ENCODE results near the gene LYSMD4.

LYSMD4 gene

GRCh38 chr15:99718421-99718820 lies 14.8 kb downstream of the LYSMD4 start:
- no peak for DNase-seq (ENCODE audit: low read depth)
- in situ Hi-C loops (cut with HindIII; ENCODE audit: low sequenced_read_pairs) = loop anchor here (25.0 kb wide), 1 partner anchor 431 kb away; no protein-coding TSS in a partner anchor
- no peak overlapping the region for H3K4me3 ChIP-seq (ENCODE audit: low read depth, low read length)
- TF ChIP-seq CTCF (IDR thresholded peaks at IDR 0.05; ENCODE audit: low read depth, low read length, missing control alignments) = no peak

GRCh38 chr15:99717161-99718009 lies 15.9 kb downstream of the LYSMD4 start:
- in situ Hi-C loops (cut with HindIII; ENCODE audit: low sequenced_read_pairs) = loop anchor here (25.0 kb wide), 1 partner anchor 430 kb away; no protein-coding TSS in a partner anchor
- no peak overlapping the region for H3K4me3 ChIP-seq (ENCODE audit: low read depth, low read length)
- TF ChIP-seq CTCF (IDR thresholded peaks at IDR 0.05; ENCODE audit: low read depth, low read length, missing control alignments) = no peak
- DNase-seq (ENCODE audit: low read depth) = no peak

GRCh38 chr15:99716540-99717095 lies 16.6 kb downstream of the LYSMD4 start:
- in situ Hi-C loops (cut with HindIII; ENCODE audit: low sequenced_read_pairs) = loop anchor here (25.0 kb wide), 1 partner anchor 429 kb away; no protein-coding TSS in a partner anchor
- TF ChIP-seq CTCF (IDR thresholded peaks at IDR 0.05; ENCODE audit: low read depth, low read length, missing control alignments) = no peak
- H3K4me3 ChIP-seq (ENCODE audit: low read depth, low read length) = no peak overlapping the region
- no peak for DNase-seq (ENCODE audit: low read depth)

- in situ Hi-C loops (cut with HindIII; ENCODE audit: low sequenced_read_pairs) = loop anchor here (25.0 kb wide), 1 partner anchor 425 kb away; no protein-coding TSS in a partner anchor
- TF ChIP-seq CTCF (IDR thresholded peaks at IDR 0.05; ENCODE audit: low read depth, low read length, missing control alignments) = no peak
- H3K4me3 ChIP-seq (ENCODE audit: low read depth, low read length) = no peak overlapping the region
- DNase-seq (ENCODE audit: low read depth) = no peak
These were observed 20.8 kb downstream of the LYSMD4 start for GRCh38 chr15:99712415-99712814.

- DNase-seq (ENCODE audit: low read depth) = no peak
- in situ Hi-C loops (cut with HindIII; ENCODE audit: low sequenced_read_pairs) = loop anchor here (25.0 kb wide), 1 partner anchor 424 kb away; no protein-coding TSS in a partner anchor
- H3K4me3 ChIP-seq (ENCODE audit: low read depth, low read length) = no peak overlapping the region
- TF ChIP-seq CTCF (IDR thresholded peaks at IDR 0.05; ENCODE audit: low read depth, low read length, missing control alignments) = no peak
These were observed 21.6 kb downstream of the LYSMD4 start for GRCh38 chr15:99711625-99712024.

- no peak overlapping the region for H3K4me3 ChIP-seq (ENCODE audit: low read depth, low read length)
- in situ Hi-C loops (cut with HindIII; ENCODE audit: low sequenced_read_pairs) = loop anchor here (25.0 kb wide), 1 partner anchor 422 kb away; no protein-coding TSS in a partner anchor
- DNase-seq (ENCODE audit: low read depth) = no peak
- TF ChIP-seq CTCF (IDR thresholded peaks at IDR 0.05; ENCODE audit: low read depth, low read length, missing control alignments) = no peak
These were observed 23.8 kb downstream of the LYSMD4 start for GRCh38 chr15:99709243-99709986.
